ENCODE measurements around the gene GCK.
"Not testable (repeated sequence)": the region's sequence is repeated elsewhere in the genome, so short reads cannot be mapped to it uniquely, and the experiment has no call there.

Gene GCK

DNA sequence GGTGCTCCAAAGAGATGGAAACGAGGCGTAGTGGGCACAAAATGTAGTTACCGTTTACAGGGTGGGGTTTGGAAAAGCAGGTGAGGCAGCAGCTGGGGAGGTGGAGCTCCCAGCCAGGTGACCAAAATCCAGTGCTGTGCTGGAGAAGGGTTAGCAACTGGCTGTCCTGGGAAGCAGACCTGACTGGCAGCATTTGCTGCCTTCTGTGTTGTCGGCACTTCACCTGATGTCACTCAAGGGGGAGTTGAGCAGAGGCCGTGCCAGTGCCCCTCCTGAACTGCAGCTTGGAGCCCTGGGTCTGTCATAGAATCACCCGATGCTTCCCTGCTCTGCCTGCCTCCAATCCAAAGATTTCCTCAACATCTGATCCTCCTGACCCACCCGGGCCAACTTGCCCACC is 12.8 kb downstream of the GCK start:
- no peak for DNase-seq

GRCh38 chr7:44175730-44176129 is 13.5 kb downstream of the GCK start:
- no peak for DNase-seq

DNA sequence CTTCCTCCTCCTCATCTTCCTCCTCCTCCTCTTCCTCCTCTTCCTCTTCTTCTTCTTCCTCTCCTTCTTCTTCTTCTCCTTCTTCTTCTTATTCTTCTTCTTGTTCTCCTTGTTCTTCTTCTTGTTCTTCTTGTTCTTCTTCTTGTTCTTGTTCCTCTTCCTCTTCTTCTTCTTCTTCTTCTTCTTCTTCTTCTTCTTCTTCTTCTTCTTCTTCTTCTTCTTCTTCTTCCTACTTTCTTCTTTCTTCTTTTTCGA is 14.6 kb downstream of the GCK start:
- not testable (repeated sequence) for DNase-seq

- DNase-seq = no peak
Measured at GRCh38 chr7:44173911-44174693, 15.1 kb downstream of the GCK start.

GRCh38 chr7:44172803-44173424 is 16.3 kb downstream of the GCK start:
- DNase-seq = no peak

GRCh38 chr7:44172352-44172751 is 16.9 kb downstream of the GCK start:
- no peak for DNase-seq

DNA sequence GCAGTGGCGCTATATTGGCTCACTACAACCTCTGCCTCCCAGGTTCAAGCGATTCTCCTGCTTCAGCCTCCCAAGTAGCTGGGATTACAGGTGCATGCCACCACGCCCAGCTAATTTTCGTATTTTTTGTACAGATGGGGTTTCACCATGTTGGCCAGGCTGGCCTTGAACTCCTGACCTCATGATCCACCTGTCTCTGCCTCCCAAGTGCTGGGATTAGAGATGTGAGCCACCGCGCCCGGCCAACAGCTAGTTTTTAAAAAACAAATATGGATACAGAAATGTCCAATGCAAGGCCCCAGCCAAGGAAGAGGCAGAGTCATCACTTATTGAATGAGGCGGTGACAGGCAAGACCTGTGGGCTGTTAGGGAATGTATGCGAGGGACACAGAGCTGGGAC is 17.3 kb downstream of the GCK start:
- DNase-seq = not testable (repeated sequence)

DNA sequence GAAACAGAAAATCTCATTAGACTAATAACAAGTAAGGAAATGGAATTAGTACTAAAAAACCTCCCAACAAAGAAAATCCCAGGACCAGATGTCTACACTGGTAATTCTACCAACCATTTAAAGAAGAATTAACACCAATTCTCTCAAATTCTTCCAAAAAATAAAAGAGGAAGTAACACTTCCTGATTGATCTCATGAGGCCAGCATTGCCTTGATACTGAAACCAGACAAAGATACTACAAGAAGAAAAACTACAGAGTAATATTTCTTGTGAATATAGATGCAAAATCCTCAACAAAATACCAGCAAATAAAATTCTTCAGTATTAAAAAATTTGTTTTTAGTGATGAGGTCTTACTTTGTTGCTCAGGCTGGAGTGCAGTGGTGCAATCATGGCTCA is 21.3 kb downstream of the GCK start:
- DNase-seq = no peak

GRCh38 chr7:44163591-44163990 is 25.6 kb downstream of the GCK start:
- DNase-seq = no peak

DNA sequence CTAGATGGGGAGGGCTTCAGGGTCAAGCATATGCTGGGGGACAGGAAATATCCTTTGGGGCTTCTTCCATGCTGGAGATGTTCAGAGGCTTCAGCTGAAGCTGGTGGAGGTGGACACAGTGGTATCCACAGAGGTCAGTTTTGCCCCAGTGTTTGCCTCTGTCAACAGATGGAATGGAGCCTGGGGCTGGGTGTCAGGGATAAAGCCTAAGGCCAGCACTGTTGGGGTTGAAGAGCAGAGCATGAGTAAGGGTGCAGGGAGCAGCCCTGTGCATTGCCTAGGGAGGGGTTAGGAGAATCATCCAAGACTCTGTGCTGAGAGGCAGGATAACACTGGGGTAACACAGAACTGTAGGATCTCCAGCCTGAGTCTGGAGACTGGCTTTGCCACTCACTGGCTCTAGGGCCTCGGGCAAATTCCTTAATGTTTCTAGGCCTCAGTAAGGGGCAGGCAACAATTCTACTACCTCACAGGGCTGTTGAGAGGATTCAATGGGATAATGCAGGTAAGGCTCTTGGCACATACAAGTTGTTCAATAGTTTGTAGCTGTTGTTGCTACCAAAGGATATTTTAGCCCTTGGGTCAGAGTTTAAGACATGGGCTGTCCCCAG is 26.3 kb downstream of the GCK start:
- DNase-seq = no peak

GRCh38 chr7:44162179-44162578 is 27.1 kb downstream of the GCK start:
- DNase-seq = no peak

GRCh38 chr7:44161371-44161770 is 27.9 kb downstream of the GCK start:
- DNase-seq = no peak

DNA sequence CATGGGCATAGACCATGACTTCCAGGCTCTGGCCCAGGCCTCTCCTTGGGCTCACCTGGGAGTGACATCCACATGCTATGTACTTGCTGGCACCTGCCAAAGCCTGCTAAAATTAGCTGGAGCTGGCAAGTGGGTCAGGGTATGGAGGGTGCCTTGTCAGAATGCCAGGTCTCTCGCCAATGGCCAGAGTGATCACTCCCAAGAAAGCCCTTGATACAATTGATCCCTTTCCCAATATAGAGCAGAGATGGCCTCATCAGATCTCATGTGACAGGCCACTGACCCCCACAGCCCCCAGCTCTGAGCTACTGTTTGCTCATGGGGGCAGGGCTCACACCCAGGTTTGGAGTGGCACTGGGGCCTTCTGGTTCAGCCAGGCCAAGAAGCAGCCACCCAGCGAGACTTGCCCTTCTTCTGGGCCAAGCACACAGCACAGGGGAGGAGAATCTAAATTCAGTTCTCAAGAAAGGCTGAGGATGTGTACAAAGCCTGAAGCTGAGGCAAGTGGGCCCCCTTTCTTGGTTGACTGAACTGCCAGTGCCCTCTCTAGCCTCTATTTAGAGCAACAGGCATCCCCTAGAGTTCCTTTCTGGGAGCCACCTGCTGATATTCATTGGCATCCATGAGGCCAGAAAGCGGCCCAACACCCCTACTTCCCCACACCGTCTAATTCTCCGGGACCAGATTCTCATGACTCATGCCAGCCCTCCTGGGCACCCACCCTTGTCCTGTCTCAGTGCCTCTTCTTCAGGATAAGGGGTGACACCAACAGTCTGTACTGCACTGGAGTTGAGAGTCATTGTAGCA is 29.2 kb downstream of the GCK start:
- no peak for DNase-seq

GRCh38 chr7:44158873-44159631 is 30.2 kb downstream of the GCK start:
- DNase-seq = no peak

DNA sequence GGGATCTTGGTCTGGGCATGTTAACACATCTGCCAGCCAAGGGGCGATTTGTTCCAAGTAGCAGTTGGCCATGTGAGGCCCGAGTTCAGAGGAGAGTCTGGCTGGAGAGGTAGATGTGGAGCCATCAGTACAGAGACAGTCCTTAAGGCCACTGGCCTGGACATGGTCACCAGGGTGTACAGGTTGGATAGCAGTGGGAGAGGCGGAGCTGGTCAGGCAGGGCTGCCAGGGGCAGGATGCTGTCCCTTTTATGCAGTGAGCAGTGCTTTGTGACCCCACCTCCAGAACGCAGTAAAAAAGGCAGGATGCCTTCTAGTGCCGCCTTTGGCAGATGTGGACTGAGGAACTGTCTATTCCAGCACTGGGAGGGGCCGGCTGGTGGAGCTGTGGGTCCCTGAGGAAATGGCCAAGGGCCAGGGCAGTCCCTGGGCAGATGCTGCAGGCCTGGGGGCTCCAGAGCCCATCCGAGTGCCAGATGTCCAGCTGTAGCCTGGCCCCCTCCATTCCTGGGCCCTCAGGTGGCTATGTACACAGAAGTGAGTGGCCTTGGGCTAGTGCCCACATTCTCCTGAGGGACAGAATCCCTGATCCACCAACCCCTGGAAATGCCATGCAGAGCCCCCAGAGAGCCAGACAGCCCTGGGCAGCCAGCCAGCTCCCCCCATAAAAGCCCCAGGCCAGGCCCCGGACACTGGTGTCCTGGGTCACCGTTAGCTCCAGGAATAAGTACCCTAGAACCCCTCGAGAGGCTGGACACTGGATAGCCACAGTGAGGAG is 31.0 kb downstream of the GCK start:
- DNase-seq = no peak

DNA sequence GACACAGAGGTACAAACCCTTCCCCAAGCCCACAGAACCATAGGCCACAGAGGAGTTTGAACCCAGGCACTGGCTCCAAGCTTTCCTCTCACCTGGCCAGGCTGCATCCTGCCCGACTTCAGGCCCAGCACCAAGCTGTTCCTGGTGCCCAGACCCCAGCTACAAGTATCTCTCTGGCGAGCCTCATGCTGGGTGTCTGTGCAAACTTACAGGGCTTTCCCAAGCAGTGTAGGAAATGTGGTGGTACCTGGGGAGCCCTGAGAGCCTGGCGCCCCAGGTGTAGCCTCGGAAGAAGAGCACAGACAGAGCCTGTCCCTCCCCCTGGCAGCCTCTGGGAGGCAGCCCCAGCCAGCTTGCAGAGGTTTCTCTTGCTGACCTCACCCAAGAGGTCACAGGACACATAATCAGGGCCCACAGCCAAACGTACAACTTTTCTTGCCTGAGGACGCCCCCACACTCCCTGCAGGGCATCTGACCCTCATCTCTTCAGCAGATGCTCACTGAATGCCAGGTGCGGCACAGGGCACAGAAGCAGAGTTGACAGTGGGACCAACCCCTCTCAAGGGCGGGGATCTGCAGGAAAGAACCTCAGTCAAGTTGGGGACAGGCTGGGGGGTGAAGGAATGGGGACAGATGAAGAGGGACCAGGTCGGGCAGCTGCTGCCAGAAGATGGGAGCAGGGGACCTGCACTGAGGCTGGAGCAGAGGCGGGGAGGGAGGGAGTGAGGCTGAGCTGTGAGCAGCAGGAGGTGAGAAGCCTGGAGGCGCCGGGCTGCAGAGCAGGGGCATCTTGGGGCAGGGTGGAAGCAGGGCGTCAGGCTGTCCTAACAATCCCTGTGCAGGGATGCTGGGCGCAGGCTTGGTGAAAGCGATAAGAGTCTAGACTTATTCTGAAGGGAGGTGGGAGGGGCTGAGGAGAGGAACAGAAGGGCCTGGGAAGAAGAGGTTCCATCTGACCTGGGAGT is 31.8 kb downstream of the GCK start:
- no peak for DNase-seq

- DNase-seq = no peak
Measured at GRCh38 chr7:44156453-44157010, 32.7 kb downstream of the GCK start.

DNA sequence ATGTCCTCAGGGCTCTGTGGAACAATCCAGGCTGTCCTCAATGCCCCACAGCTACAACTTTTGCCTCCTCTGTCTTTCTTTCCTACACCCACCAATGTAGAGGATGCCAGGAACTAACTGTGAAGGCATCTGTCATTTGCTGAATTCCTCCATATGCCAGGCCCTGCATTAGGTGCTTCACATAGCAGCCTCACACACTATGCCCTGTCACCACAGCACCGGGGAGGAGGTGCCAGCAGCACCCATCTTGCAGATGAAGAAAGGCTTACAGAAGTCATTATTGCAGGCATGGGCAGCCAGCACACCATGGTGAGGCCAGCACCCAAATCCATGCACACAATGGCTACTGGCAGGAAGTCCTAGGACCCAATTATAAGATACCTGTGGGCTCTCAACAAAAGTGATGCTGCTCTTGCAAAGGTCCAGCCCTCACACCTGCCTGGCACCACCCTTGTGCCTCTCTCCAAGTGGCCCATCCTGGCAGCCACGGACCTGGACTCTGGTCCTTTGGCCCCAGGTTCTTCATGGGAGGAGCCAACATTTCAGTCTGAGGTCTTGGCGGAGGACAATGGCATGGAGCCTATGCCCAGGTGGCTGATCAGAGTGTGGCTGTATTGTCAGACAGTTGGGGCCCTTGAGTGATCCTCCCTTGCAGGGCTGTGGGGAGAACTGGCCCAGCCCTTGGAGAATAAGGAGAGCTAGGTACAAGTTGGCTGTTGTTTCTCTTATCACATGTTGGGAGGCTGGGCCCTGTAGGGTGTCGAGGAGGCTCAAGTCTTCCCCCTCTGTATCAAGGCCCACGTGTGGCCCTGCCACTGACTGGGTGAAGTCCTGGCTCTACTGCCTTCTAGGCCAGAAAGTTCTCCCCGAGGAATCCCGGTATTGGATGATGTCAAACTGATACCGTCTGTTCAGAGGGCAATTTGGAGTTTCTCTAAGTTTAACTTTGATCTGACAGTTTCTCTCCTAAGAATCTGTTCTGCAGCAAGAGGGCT is 33.8 kb downstream of the GCK start:
- DNase-seq = no peak

- no peak for DNase-seq
Measured at GRCh38 chr7:44154703-44155102, 34.5 kb downstream of the GCK start.

All from stimulated activated CD4-positive, alpha-beta T cell treated with anti-CD3 and anti-CD28 coated beads, Interleukin-4, amount 100 ng/mL, for 24 hours (primary cell).